NCI-H2107 treated with DMSO at 0.1 percent for 48 hours (cell line): ENCODE results near the gene HSD17B12.

Experiments
- DNase-seq: peaks from one replicate; lab custom pipeline; 2025; ENCODE audit not compliant: unreplicated experiment; lab: John Stamatoyannopoulos, UW

HSD17B12 gene

GRCh38 chr11:43797337-43797736 is 116.8 kb downstream of the HSD17B12 start:
- DNase-seq, result no peak

GRCh38 chr11:43797866-43798265 is 117.3 kb downstream of the HSD17B12 start:
- no peak for DNase-seq

GRCh38 chr11:43802509-43802908 is 122.0 kb downstream of the HSD17B12 start:
- DNase-seq, result no peak

DNA sequence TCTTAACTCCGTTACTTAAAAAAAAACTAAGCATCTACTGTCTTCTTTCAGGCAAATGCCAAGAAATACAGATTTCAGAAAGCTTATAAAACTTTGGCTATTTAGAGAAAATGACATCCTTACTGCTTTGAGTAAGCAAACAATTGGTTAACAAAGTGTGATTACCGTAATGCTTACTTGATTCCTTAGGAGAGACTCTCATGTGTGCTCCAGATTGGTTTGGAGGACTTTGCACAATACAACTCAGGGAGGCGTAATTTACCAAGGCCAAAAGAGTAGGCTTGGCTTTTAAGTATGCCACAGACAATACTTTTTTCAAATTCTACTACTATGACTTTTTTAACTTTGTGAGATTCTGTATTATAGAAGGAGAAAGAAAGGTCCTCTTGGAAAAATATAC is 123.2 kb downstream of the HSD17B12 start:
- no peak for DNase-seq

GRCh38 chr11:43806976-43807375 is 126.4 kb downstream of the HSD17B12 start:
- no peak for DNase-seq

DNA sequence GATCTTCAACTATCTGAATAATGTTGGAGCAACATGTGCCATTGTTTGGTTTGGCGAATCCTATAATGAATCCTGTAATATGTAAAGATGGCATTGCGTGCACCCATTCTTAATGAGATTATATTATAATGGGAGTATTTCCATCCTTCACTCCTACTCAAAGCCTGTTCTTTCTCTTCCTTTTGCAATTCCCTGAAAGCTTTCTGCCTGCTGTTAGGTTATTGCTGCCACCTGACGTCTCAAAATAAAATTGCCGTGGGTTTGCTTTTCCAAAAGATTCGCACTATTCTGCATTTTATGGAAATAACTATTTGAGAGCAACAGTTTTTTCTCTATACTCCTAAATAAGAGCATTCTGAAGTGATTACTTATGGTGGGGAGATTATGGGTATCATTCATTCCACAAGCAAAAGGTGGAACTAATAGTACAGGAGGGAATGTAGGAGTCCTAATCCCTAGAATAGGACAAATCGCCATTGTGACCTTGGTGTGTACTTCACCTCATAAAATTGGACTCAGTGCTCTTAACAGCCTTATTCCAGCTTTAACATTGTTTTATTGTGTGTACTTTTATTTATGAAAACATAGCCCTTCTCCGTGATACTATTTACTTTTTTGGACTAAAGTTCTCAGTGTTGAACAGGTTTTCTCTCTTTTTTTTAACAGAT is 130.5 kb downstream of the HSD17B12 start:
- DNase-seq, result no peak

- DNase-seq, result no peak
Observed at GRCh38 chr11:43812471-43812870, 131.9 kb downstream of the HSD17B12 start.

- DNase-seq, result no peak
Observed at GRCh38 chr11:43818220-43818619, 137.7 kb downstream of the HSD17B12 start.

DNA sequence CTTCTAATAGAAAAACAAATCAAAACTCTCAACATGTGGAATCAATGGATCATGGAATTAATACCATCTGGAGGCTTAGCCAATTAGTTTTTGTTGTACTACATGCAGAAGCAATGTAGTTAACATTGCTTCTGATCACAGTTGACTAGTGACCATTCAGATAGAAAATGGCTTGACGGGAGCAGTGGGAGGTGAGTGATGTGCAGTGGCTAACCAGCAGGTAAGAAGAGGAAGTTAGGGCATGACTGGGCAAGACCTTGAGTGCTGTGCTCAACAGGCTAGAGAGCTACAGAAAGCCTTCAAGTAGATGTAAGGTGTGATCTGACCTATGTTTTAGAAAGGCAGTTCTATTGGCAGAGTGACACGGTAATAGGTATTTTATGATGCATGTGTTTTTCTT is 139.4 kb downstream of the HSD17B12 start:
- no peak for DNase-seq

DNA sequence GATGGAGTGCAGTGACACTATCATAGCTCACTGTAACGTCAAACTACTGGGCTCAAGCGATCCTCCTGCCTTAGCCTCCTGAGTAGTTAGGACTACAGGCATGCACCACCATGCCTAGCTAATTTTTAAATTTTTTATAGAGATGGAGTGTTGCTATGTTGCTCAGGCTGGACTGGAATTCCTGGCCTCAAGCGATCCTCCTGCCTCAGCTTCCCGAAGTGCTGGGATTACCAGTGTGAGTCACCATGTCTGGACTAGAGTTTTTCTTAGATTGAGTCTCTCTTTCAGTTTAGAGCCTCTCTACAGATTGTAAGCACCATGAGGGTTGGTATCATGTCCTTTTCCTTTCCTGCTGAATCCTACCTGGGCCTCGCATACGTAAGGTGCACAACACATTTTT is 142.8 kb downstream of the HSD17B12 start:
- DNase-seq, result no peak

GRCh38 chr11:43823851-43824250 is 143.3 kb downstream of the HSD17B12 start:
- no peak for DNase-seq

GRCh38 chr11:43825217-43825816 is 144.8 kb downstream of the HSD17B12 start:
- DNase-seq, result no peak

GRCh38 chr11:43830928-43831440 is 150.4 kb downstream of the HSD17B12 start:
- no peak for DNase-seq

- no peak for DNase-seq
Observed at GRCh38 chr11:43832536-43832935, 152.0 kb downstream of the HSD17B12 start.

DNA sequence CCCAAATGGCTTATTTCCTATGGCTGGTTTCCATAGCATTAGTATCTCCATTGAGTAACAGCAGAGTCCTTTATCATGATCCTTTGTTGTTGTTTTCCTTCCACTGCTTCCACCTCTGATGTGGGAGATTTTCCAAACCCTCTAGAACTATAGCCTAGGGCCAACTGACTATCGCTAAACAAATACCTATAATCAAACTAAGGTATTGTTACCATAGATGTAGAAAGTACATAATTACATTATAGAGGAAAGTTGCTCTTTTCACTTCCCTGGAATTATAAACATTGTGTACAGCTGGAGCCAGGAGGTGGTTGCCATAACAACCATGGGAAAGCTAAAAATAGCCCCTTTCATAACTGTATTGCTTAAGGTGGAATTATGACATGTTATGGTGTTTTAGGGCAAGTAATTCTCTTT is 153.1 kb downstream of the HSD17B12 start:
- DNase-seq, result no peak

DNA sequence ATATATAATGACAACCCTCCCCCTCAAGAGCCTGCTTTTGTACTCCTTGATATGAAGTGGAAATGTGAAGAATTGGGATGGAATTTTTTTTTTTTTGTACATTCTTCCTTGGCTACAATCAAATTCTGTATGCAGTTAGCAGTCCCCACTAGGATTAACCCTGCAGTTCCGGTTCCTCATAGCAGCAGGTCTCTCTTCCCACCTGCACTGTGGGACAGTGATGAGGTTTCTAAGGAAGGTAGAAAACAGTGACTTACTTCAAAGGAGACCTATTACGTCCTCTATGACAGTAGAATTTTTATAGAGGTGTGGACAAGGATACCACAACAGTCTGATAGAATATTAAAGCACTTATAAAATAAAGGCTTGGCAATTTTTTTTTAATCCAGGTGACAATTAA is 153.7 kb downstream of the HSD17B12 start:
- no peak for DNase-seq

DNA sequence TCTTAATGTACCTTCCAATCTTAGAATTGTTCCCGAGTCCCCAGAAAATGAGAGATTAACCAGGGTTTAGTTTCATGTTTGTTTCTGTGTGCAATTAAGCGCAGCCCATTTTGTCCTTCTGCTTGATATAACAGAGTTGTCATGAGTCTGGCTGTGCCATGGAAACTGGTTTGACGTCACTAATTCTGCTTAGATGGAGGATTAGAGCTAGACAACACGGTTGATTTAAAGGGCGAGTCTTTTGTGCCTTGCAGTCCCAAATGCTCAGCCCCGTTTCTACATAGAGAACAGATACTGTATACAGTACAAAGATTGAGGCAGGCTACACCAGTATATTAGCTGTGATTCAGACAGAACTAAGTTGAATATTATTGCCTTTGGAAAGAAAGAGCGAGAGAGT is 154.6 kb downstream of the HSD17B12 start:
- DNase-seq, result no peak

DNA sequence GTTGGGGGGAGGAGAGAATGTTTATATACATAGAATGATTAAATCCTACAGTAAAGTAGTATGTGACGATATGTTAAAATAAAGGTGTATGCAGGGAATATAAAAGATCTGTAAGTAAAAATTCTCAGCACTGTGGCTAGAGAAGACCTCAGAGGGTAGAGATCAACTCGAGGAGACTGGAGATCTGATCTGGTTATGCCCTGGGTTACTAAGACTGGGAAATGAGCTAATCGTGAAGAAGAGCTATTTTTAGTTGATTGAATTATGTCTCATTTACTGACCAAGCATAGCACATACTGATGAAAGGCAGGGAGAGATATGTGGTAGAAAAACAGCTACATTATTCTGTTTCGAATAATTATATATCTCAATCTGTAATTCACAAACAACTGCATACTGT is 157.3 kb downstream of the HSD17B12 start:
- no peak for DNase-seq

- no peak for DNase-seq
Observed at GRCh38 chr11:43842021-43842420, 161.5 kb downstream of the HSD17B12 start.

GRCh38 chr11:43845816-43846215 is 165.3 kb downstream of the HSD17B12 start:
- no peak for DNase-seq

GRCh38 chr11:43852057-43852636 is 171.6 kb downstream of the HSD17B12 start:
- DNase-seq, result peak; percentile 69

DNA sequence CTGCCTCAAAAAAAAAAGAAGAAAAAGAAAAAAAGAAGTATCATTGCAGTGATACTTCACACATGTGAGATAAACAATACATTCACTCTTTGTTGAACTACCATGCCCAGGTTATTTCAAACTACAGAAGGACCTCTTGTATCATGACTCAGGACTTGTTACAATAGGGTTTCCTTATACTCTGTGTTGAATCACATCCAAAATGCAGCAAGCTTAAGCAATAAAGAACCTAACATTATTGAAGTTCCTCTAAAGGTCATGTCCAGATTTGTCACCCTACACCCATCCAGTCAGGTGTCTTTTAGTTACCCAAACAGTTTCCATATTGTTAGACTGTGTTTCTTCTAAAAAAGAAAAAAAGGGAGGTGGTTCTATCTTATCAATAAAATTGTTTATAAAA is 173.2 kb downstream of the HSD17B12 start:
- DNase-seq, result no peak
